HL-60/S4 treated with phorbol 12-myristate 13-acetate at 8.2 ng/mL for 4 days and 3 days (cell line): ENCODE results near the gene CNN1.
"Not testable (repeated sequence)": the region's sequence is repeated elsewhere in the genome, so short reads cannot be mapped to it uniquely, and the experiment has no call there.

Source experiments
- in situ Hi-C: fragments of 300-500 bp; cut with MboI; formaldehyde crosslinking; loops from 2 replicates; pipeline ENCODE4 v1.15.0; 2022; ENCODE audit warnings: low sequenced_read_pairs

Gene CNN1

DNA sequence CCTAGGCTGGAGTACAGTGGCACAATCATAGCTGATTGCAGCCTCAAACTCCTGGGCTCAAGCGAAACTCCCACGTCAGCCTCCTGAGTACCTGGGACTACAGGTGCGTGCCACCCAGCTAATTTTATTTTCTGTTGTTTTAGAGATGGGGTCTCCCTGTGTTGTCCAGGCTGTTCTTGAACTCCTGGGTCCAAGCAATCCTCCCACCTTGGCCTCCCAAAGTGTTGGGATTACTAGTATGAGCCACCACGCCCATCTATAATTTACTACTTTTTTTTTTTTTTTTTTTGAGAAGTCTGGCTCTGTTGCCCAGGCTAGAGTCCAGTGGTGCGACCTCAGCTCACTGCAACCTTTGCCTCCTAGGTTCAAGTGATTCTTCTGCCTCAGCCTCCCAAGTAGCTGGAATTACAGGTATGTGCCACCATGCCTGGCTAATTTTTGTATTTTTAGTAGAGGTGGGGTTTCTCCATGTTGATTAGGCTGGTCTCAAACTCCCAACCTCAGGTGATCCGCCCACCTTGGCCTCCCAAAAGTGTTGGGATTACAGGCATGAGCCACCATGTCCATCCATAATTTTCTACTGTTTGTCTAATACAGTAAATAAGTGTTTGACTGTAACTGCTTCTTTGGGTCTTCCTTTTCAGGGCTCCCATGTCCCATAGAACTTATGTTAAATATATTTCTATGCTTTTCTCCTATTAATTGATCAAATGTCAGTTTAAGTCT lies 25.6 kb downstream of the CNN1 start:
- in situ Hi-C loops = not testable (repeated sequence)

DNA sequence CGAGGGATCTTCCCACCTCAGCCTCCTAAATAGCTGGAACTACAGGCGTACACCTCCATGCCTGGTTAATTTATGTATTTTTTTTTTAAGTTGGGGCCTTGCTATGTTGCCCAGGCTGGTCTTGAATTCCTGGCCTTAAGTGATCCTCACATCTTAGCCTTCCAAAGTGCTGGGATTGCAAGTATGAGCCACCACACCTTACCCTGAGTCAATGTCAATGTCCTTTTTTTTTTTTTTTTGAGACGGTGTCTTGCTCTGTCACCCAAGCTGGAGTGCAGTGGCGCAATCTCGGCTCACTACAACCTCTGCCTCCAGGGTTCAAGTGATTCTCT lies 27.0 kb downstream of the CNN1 start:
- in situ Hi-C loops = not testable (repeated sequence)

DNA sequence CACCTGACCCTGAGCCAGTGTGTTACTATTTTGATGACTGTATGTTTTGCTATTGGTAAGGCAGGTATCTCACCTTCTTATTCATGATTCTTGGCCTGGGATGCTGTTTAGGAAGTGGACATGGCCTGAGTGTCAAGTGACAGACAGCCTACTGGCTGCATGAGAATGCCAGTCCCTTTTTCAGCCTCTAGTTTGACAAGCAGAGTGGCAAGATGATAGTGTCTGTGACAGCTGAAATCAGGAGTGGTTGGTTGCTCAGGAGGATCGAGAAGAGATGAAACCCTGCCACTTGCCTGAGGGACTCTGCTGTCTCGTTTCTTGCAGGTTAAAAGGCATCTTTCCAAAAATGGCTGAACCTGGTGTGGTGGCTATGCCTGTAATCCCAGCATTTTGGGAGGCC lies 27.5 kb downstream of the CNN1 start:
- in situ Hi-C loops = no loop called here

DNA sequence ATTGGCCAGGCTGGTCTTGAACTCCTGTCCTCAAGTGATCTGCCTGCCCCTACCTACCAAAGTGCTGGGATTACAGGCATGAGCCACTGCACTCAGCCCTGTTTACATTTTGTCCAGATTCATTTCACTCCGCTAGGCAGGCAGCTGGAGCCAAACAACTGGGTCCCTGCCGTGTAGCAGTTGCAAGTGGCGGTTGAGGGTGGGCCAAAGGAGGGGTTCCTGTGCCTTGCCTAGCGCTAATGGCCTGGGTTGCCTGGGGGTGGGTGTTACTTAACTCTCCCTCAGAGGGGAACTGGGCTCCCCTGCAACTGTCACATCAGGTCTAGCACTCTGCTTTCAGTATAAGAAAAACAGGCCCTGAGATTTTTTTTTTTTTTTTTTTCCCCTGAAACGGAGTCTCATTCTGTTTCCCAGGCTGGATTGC lies 31.4 kb downstream of the CNN1 start:
- in situ Hi-C loops = no loop called here

DNA sequence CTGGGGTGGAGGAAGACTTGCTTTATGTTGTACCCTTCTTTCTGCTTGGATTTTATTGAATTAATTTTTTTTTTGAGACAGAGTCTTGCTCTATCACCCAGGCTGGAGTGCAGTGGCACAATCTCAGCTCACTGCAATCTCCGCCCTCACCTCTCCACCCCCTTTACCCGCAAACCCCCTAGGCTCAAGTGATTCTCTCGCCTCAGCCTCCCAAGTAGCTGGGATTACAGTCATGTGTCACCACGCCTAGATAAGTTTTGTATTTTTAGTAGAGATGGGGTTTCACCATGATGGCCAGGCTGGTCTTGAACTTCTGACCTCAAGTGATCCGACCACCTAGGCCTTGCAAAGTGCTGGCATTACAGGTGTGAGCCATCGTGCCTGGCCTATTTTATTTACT lies 34.7 kb downstream of the CNN1 start:
- in situ Hi-C loops = not testable (repeated sequence)

DNA sequence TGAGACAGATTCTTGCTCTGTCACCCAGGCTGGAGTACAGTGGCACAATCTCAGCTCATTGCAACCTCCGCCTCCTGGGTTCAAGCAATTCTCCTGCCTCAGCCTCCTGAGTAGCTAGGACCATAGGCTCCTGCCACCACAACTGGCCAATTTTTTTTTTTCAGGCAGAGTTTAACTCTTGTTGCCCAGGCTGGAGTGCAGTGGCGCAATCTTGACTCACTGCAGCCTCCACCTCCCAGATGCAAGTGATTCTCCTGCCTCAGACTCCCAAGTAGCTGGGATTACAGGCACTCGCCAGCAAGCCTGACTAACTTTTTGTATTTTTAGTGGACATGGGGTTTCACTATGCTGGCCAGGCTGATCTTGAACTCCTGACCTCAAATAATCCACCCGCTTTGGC lies 35.1 kb downstream of the CNN1 start:
- in situ Hi-C loops = not testable (repeated sequence)

DNA sequence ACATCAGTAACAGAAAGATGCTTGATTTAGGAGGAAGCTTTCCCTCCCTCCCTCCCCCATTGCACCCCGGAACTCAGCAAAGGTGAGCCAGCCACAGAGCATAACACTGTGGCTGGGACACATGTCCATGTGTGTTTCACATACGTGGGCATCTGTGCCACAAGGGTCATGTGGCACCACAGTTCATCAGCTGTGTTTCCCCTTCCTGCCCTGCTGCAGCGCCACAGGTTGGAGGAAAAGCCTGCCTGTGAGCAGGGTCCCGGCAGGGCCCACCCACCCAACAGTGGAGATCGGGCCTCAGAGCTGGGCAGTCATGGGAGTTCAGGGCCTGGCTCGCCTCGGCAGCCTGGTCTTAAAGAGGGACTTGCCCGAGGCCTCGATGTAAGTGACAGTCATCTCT lies 36.0 kb downstream of the CNN1 start:
- in situ Hi-C loops = loop anchor here (25.0 kb wide), 1 partner anchor 1088 kb away; the partner anchor contains the start of genes MAN2B1 and WDR83

DNA sequence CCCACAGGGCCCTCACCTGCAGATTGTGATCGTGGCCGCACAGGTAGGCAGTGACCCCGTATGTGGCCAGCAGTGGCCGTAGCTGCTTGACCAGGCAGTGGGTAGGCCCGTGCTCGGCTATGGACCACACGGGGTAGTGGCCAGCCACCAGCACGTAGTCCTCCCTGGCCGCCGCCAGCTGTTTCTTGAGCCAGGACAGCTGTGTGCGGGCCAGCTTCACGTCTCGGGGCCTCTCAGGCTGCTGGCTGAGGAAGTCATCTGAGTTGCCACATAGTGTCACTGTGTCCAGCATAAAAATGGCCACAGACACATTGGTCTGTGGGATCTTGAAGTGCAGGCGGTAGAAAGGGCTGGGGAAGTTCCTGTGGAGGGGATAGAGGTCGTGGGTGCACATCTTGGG lies 37.6 kb downstream of the CNN1 start:
- in situ Hi-C loops = loop anchor here (25.0 kb wide), 1 partner anchor 1086 kb away; the partner anchor contains the start of genes MAN2B1 and WDR83

DNA sequence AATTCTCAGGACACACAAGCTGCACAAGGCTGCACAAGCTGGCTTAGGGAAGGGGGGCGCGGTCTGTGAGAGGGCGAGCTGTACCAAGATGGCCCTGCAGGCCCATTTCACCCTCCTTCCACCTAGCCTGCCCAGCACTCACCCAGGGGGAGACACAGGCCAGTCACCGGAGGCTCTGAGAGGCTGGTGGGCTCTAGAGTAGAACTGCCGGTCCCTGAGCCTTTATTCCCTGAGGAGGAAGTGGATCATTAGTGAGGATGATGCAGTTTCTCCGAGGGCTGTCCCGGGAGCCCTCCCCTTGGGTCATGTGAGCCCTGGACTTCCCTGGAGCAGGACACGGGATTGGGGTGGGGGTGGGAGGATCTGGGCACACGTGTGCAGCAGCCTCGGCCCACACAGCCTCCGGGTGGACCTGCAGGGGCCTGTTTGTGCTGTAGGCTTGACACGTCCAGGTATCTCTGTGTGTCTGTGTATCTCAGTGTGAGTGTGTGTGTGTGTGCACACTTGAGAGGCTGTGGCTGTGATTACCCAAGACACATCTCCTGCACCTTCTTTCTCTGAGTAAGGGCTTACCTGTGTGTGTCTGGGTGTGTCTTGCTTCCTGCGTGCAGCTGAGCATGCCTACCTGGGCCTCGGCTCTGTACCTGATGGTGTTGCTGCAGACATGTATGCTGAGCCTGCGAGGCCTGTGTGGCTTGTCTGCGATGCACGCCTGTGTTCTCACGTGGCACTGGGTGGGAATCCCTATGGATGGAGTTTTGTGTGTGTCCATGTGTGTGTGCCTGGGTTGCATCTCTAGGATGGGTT lies 39.0 kb downstream of the CNN1 start, which contains the start of gene ACP5:
Gene ACP5 (minus strand): TSS at position 195 of the 807 bp plus-strand sequence. CDS start 328 bp downstream, outside the sequence.
- in situ Hi-C loops = loop anchor here (25.0 kb wide), 1 partner anchor 1085 kb away; the partner anchor contains the start of genes MAN2B1 and WDR83

DNA sequence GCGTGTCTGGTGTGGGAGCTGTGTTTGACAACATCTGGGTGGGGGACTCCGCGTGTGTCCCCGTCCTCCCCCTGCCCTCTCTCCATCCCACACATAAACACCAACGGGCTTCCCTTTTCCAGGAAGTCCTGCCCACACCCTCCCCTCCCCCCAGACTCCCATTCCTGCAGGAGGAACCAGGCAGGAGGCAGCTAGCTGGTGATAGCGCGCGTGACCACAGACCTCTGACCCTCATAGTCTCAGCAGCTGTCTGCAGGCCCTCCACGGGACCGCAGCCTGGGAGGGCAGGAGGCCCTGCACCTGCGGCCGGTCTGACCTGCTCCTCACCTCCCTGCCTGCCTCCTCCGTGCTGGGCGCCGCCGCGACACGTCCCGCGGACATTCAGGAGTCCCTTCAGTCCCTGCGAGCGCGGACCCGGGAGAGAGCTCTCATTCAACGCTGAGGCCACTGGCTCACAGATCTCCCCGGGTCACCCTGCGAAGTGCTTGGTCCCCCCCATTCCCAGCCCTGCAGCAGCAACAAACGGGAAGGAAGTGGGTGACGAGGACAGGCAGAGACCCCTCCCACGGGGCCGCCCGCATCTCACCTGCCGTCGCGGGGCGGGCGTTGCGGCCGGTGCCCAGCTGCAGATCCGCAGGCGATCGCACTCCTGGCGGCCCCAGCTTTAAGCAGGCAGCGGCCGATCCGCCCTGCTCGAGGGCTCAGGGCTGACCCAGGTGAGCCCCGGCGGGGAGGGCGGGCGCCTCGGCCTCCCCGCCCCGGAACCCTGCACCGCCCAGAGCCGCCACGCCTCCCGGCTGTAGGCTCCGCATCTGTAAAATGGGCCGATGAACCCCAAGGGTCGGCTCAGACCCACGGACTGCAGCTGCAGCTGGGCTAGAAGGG lies 39.8 kb downstream of the CNN1 start:
- in situ Hi-C loops = loop anchor here (25.0 kb wide), 1 partner anchor 1084 kb away; the partner anchor contains the start of genes MAN2B1 and WDR83

DNA sequence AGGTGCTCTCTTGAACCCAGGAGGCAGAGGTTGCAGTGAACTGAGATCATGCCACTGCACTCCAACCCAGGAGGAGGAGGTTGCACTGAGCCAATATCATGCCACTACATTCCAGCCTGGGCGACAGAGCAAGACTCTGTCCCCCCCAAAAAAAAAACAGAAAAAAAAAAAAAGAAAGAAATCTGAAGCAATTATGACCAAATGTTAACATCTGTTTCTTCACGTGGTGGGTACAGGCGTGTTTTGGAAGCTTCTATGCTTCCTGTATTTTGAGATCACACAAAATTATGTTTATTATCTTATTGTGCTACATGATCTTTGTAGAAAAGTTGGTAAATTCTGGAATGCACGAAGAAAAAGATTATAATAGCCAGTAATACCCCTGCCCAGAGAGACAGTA lies 41.5 kb downstream of the CNN1 start:
- in situ Hi-C loops = loop anchor here (25.0 kb wide), 1 partner anchor 1082 kb away; the partner anchor contains the start of genes MAN2B1 and WDR83

DNA sequence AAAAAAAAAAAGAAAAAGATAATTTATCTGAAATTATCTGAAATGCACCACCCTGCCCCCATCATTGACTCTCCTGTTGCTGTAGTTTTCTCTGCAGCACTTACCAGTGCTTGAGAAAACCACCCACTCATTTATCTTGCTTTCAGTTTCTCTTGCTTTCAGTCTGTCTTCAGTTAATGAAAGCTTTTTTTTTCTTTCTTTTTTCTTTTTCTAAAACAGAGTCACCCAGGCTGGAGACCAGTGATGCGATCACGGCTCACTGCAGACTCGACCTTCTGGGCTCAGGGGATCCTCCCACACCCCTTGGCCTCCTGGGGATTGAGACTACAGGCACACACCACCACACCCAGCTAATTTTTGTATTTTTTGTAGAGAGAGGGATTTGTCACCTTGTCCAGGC lies 43.1 kb downstream of the CNN1 start:
- in situ Hi-C loops = loop anchor here (25.0 kb wide), 1 partner anchor 1081 kb away; the partner anchor contains the start of genes MAN2B1 and WDR83

DNA sequence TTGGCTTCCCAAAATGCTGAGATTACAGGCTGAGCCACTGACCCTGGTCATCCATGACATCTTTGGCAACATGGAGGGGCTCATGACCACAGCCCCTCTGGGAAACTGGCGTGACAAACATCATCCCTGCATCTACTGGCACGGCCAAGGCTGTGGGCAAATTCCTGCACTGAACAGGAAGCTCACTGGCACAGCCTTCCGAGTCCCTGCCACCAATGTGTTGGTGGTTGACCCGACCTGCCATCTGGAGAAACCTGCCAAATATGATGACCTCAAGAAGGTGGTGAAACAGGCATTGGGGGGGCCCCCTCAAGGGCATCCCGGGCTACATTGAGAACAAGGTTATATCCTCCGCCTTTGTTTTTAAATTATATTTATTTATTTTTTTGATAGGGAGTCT lies 47.7 kb downstream of the CNN1 start:
- in situ Hi-C loops = loop anchor here (25.0 kb wide), 1 partner anchor 1076 kb away; the partner anchor contains the start of genes MAN2B1 and WDR83

DNA sequence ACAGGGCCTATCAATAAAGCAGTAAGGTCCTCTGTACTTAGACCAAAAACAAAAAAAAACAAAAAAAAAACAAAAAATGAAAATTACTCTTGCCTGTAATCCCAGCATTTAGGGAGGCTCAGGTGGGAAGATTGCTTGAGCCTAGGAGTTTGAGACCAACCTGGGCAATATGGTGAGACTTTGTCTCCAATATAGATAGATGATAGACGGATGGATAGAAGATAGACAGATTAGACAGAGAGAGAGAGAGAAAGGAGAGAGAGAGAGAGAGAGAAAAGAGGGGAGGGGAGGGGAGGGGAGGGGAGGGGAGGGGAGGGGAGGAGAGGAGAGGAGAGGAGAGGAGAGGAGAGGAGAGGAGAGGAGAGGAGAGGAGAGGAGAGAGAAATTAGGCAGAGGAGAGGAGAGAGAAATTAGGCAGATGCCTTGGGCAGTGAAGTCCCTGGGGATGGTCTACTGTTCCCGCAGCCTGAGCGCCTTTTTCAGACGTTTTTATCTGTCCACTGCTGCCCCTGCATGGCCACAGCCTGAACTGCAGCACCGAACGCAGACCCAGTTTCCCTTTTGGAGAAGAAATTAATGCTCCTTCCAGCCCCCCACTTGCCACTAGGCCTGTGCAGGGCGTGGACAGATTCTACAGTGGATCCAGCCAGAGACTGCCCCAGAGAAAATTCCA lies 48.8 kb downstream of the CNN1 start:
- in situ Hi-C loops = loop anchor here (25.0 kb wide), 1 partner anchor 1075 kb away; the partner anchor contains the start of genes MAN2B1 and WDR83

DNA sequence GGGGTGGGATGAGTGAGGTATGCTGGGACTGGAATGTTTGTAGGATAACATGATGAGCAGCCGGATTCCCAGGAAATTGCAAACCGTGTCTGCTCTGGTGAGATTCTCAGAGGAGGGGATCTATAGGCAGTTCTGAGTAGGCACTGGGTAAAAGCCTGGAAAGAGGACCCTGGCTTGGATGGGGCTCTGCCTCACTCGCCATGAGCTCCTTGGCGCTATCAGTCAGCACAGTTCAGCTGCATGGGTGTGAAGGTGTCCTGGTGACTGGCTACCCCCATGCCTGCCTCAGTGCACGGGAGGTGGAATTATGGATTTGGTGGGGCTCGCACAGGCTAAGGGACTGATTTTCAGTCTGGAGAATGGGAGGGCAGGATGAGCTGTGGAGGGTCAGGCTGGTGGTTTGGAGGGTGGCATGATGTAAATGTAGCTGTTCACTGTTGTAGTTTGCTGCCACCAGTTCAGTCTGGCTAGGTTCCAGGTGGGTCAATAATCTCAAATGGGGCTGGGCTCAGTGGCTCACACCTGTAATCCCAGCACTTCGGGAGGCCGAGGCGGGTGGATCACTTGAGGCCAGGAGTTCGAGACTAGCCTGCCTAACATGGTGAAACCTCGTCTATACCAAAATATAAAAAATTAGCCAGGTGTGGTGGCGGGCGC lies 49.5 kb downstream of the CNN1 start:
- in situ Hi-C loops = loop anchor here (25.0 kb wide), 1 partner anchor 1074 kb away; the partner anchor contains the start of genes MAN2B1 and WDR83

DNA sequence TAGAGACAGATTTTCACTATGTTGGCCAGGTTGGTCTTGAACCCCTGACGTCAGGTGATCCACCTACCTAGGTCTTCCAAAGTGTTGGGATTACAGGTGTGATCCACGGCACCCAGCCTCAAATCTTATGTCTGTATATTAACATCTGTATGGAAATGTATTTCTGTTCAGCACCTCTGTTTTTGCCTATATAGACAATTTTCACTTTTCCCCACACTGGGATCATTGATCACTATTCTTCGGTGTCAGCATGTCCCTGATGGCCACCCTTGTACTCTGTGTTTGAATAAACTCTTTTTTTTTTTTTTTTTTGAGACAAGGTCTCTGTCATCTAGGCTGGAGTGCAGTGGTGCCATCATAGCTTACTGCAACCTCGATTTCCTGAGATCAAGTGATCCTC lies 55.4 kb downstream of the CNN1 start:
- in situ Hi-C loops = loop anchor here (25.0 kb wide), 1 partner anchor 1068 kb away; the partner anchor contains the start of genes MAN2B1 and WDR83

DNA sequence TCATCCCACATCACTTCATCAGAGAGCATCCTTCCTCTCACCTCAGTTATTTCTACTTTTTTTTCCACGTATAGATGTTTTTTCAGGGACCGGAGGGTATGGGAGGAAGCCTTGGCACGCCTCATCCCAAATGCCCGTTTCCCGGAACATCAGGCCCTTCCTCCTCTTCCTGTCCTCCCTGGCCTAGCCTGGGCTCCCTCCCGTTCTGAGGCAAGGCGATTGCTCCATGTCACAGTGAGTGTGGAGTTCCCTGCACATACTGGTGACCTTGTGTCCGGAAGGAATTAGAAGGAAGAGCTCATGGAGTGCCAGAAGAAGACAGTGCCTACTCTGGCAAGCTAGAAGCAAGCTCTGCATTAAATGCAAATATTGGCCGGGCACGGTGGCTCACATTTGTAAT lies 57.5 kb downstream of the CNN1 start:
- in situ Hi-C loops = loop anchor here (25.0 kb wide), 1 partner anchor 1066 kb away; the partner anchor contains the start of genes MAN2B1 and WDR83

DNA sequence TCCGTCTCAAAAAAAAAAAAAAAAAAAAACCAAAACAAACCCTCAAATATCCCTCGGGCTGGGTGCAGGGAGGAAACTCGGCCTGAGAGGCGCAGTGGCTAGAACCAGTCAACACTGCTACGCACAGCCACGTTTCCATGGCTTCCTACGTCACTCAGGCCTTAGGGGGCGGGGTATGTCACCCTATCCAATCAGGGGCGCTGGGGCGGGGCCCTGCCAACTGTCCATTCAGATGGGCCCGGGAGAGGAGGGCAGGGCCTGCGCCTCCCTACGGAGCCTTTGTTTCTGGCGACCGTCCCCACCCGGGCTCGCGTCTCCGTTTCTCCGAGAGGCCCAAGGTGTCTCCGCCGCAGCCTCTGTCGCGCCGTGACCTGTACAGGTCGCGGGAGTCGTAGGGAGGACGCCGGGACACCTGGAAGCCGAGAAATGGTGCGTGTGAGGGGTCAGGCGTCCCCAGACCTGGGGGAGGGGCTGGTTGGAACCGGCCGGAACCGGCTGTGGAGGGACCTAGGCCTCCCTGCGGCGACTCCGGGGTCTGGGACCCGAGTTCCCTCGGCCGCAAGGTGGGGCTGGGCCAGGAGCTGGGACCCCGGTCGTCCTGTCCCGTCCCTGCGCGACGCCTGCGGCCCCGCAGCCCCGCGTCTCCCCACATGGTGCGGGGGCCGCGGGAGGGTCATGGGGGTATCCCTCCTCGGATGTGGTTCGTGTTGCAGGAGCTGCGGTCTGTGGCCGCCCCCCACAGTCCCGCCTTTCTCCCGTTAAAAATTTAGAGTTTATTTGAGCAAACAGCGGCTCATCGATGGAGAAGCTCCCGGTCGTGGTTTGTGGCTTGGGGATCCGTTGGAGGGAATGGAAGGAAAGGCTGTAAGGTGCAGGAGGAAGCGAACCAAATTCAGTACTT lies 58.8 kb downstream of the CNN1 start, which contains the start of gene ZNF627:
Gene ZNF627 (plus strand): TSS at position 282 of the 901 bp plus-strand sequence. CDS start 145 bp downstream, at position 427.
- in situ Hi-C loops = loop anchor here (25.0 kb wide), 1 partner anchor 1065 kb away; the partner anchor contains the start of genes MAN2B1 and WDR83
